GM18508 (cell line): ENCODE measurements around the gene SOST.

ENCODE experiments used
- ATAC-seq: cut with Tn5 transposase; IDR thresholded peaks from one replicate; pipeline ENCODE4 v1.9.1; 2021; ENCODE audit warnings: moderate number of reproducible peaks; ENCODE audit not compliant: insufficient read depth, unreplicated experiment

Gene SOST

DNA sequence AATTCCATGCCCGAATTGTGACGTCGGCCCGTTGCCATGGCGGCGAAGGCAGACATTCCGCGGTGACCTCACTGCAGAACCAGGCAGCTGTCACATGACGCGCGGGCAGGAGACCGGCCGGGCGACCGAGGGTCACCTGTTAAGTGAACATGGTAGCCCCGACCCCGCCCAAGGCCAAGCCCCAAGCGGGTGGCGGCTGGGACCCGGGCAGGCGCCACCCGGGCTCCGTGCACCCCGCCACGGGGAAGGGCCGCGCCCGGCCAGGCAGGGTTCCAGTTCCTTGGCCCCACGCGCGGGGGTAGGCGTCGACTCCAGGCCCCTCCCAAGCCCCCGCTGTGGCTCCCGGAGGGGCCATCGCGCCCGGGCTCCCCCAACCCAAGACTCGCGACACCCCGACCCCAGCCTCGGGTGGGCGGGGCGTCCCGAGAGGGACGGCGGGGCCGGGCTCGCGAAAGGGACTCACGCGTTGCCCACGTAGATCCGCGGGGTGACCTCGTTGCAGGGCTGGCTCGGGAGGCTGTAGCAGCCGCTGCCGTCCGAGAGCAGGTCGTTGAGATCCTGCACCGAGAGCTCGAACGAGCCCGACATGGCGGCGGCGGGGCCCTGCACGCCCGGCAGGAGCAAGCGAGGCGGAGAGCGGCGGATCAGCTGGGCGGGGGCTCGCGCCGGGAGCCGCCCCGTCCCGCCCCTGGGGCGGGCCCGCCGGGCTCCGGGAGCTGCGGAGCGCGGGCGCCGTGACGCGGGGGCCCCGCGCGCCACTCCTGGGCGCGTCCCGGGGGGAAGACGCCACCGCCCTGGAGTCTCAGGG is 19.9 kb upstream of the SOST start, which contains the start of gene DUSP3:
DUSP3 (minus strand) TSS at position 641 of the 808 bp plus-strand sequence; CDS start at position 588, 53 bp downstream.
- ATAC-seq: no peak

GRCh38 chr17:43774304-43775250 is 16.0 kb upstream of the SOST start:
- ATAC-seq: no peak

- ATAC-seq: no peak
Observed at GRCh38 chr17:43772877-43773648, 14.5 kb upstream of the SOST start.

DNA sequence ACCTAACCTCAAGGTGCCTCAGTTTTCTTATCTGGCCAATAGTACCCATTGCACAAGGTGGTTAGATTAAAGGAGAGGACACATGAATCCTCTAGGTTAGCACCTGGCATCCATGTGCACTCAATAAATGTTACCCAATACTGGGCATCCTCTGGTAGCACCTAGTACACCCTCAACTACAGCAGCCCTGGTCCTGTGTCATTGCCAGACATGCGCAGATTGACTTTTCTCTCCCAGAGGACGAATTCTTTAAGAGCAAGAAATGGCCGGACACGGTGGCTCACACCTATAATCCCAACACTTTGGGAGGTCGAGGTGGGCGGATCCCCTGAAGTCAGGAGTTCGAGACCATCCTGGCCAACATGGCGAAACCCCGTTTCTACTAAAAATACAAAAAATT is 12.9 kb upstream of the SOST start:
- ATAC-seq: no peak

DNA sequence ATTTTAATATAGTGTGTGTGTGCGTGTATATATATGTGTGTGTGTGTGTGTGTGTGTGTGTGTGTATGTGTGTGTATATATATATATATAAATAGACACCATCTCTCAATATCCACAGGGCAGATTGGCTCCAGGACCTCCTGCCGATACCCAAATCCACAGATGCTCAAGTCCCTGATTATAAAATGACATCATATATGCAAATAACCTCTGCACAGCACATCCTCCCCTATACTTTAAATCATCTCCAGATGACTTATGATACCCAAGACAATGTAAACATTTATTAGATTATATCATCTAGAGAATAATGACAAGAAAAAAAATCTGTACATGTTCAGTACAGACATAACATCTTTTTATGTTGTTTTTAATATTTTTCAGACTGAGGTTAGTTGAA is 12.4 kb upstream of the SOST start:
- no peak for ATAC-seq

GRCh38 chr17:43769859-43770258 is 11.3 kb upstream of the SOST start:
- ATAC-seq: no peak

GRCh38 chr17:43769426-43769825 is 10.8 kb upstream of the SOST start:
- no peak for ATAC-seq

- ATAC-seq: no peak
Observed at GRCh38 chr17:43768943-43769342, 10.4 kb upstream of the SOST start.

DNA sequence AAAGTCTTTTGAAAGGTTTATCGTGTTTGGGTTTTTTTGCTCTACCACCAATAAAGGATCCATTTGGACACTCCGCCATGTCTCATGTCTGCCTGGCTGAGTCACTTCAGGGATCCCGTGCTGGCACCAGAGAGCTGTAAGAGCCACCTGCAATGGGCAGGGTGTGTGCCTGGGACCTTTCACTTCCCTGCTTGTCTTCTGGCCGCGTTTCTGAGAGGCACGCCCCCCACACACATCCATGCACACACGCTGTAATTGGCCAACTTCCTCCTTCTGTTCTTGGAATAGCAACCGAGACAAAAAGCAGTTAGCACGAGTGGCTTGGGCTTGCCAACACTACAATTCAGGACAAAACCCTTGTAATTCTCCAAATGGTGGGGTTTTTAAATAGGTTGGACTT is 9.8 kb upstream of the SOST start:
- ATAC-seq: no peak

DNA sequence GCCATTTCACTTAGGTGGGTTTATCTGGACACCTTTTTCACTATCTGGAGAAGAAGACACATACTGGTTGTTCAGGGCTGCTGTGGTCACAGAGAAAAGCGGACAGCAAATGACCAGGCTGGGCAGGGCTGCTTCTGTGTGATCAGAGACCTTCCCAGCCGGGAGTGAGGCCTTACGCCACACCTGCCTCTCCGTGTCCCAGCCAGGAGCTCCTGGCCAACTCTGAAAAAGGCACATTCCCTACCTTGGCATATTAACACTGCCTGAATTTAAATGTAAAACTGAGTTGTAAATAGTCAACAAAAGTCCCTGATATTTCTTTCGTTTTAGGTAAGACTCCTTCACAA is 9.1 kb upstream of the SOST start:
- no peak for ATAC-seq

GRCh38 chr17:43767053-43767712 is 8.6 kb upstream of the SOST start:
- ATAC-seq: no peak

DNA sequence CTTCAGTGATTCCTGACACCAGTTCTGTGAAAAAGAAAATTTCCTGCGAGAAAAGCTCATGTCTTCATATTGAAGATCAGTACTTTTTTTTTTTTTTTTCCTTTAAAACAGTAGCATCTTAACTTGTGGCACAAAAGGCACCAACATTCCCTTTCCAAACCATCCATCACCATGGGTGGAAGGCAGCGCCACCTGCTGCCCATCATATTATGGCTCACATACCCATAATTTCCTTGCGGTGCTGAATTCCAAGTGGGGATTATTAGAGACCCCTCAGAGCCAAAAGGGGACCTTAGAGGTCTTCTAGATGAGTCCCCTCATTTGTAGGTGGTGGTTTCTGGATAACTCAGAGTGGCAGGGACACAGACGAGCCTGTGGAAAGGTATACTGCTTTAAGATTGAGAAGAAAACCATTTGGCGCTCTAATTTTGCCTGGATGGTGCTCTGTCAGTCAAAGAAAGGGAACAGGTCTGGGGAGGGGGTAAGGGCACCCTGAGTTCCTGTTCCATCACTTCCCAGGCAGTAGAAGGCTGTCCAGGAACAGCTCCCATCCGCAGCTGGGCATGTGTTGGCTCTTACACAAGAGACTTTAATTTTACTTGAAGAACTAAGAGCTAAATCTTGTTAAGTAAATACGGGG is 7.9 kb upstream of the SOST start:
- no peak for ATAC-seq

DNA sequence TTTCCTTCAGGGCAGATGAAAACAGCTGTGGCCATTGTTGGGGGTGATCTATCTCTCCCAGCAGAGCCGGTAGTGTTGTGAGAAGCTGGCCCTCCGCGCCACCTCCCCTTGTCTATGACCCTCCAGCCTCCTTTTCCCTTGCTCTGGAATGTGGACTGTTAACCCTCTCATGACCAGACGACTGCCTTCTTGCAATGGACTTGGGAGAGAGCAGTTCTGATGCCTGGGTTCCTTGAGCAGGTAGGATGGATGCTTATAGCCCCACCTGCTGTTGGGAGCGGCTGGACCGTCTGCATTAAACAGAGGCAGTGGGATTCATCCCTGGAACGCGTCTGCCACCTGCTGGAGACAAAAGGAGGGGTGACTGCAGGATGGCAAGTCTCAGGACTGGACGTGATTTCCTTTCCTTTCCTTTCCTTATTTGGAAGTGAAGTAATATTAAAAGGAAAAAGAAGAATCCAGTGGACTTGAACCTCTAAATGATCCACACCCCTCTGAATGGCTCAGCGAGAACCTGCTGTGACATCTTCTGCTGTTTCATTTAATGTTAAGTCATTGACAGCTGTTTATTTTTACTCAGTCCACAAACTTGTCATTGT is 1.8 kb upstream of the SOST start:
- no peak for ATAC-seq

DNA sequence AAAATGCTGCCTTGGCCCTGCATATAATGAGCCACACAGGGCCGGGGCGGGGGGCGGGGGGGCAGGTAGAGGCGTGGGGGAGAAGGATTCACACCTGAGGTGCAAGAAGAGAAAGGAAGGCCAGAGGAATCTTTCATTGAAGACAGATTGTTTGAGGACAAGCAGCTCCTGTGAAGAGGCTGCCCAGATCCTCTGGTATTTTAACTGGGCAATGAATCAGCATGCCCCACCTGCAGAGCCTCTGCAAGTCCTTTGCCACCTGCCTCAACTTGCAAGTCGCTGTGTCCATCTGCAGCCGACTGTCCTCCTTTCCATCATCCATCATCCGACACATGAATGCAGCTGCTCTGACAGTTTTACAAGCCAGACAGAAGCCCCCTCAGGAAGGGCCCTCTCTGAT is 1.2 kb upstream of the SOST start:
- ATAC-seq: no peak

DNA sequence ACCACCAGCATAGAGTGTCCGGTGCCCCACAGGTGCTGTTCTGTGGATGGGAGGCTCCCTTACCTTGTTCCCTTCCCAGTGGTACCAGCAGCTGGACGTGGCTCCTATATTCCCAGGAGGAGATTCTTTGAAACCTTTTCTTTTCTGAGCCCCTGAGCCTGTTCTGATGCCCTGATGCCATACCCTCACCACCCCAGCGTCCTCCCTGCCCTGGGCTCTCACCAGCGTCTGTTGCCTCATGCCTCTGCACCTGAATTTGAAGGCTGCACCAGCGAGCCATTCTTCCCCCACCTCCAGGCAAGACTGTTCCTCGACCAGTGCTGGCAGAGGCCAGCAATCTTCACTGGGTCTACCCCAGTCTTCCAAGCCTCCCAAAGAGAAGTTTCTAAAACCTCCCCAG is 505 bp downstream of the SOST start:
- ATAC-seq: no peak

- ATAC-seq: no peak
Observed at GRCh38 chr17:43757171-43757660, 1.4 kb downstream of the SOST start.

DNA sequence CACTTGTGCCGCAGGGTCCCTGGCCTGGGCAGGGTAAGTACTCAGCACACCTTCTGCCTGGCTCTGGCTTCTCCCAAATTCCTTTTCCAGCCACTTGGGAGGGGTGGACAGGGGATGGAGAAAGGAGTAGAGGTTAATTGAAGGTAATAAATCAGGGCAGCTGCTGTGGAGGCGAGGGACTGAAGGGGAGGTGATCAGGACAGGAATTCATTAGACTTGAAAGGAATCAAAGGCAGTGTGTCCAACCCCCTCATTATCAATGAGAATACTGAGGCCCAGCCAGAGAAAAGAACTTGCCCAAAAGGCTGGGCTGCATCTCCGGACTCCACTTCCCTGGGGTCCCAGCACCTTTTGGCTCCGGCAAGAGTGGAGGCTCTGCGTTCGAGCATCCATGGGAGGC is 2.4 kb downstream of the SOST start:
- ATAC-seq: no peak

- no peak for ATAC-seq
Observed at GRCh38 chr17:43755389-43755875, 3.2 kb downstream of the SOST start.

DNA sequence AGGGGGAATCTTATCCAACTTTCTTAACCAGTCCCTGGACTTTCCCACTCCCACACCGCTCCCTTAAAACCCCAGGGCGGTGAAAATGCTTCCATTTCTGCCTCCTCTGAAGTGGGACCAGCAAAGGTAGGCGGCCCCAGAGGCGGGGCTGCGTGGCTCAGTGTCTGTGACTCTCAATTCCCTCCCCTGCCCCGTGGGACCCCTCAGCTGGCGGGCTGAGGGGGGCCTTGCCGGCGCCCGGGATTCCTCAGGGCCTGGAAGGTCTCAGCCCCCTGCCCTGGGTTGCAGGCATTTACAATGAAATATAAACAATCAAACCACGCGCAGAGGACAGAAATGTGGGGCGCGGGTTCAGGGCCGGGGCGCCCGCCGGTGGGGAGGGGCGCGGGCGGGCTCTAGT is 3.6 kb downstream of the SOST start:
- no peak for ATAC-seq
